Measurements from ENCODE around the gene SLC22A17.

DNA sequence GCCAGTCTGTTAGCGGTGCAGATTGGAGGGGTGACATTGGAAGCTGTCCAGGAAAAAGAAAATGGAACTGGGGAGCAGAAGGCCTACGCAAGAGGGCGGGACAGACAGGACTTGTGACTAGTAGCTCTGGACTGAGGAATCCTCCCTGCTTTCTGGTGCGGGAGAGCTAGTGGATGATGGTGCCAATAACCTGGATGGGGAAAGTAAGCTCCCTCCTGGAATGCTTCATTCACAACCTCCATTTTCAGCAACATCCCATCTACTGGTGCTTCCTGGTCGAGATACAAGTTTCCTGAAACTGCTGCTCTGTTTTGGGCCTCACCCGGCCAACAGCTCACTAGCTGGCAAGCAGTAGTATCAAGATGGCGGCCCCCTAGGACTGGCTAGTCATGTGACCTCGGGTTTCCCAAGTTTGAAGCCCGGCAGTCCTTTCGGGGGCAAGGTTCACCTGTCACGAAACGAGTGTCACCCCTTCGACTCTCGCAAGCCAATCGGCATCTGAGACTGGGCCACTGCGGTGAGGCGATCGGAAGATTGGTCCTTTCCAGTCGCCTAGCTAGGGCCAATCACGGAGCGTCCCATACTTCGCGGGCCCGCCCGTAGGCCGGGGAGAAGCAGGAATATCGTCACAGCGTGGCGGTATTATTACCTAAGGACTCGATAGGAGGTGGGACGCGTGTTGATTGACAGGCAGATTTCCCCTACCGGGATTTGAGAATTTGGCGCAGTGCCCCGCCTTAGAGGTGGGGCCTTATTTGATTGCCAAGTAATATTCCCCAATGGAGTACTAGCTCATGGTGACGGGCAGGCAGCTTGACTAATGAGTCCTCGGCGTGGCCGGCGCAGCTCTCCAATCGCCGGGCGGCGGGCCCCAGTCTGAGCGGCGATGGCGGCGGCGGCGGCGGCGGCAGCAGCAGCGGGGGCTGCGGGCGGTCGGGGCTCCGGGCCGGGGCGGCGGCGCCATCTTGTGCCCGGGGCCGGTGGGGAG, 31.8 kb downstream of the SLC22A17 start, which contains the start of gene PABPN1:
- TF ChIP-seq GATA2 (IDR thresholded peaks at IDR 0.05; ENCODE audit: low read depth, low read length) (peak; percentile 20; the same call in 1 of the 2 replicates), GATA3 (IDR thresholded peaks at IDR 0.05; ENCODE audit: low read depth, low read length) (no peak)

All from SH-SY5Y (cell line).